A673 (cell line): Measurements from ENCODE around the gene MCRS1.
"Not testable (repeated sequence)": the region's sequence is repeated elsewhere in the genome, so short reads cannot be mapped to it uniquely, and the experiment has no call there.

Experiments
- CTCF ChIP-seq: fragments of 300-800, 200-600 bp; sonication (generic); conservative IDR thresholded peaks from 2 replicates; pipeline ENCODE4 v1.5.1; 2017; ENCODE audit warnings: low read depth, mild to moderate bottlenecking, antibody characterized with exemption, low read length, moderate library complexity, mixed read lengths
- EZH2 ChIP-seq: fragments of 200-600 bp; sonication (generic); IDR thresholded peaks from 2 replicates; pipeline ENCODE4 v1.6.1; 2017; ENCODE audit warnings: borderline replicate concordance, low read depth, mild to moderate bottlenecking, mixed read lengths, antibody characterized with exemption, low read length; ENCODE audit not compliant: poor library complexity, severe bottlenecking

- not testable (repeated sequence) for TF ChIP-seq CTCF, EZH2
Observed at GRCh38 chr12:49509681-49510080, 58.3 kb downstream of the MCRS1 start.
